MM.1S (cell line): ENCODE measurements around the gene GCSAML.

Experiments
- EZH2 ChIP-seq: fragments of 300-600 bp; sonication (generic); optimal IDR thresholded peaks from 2 replicates; pipeline ENCODE3; 2017; ENCODE audit warnings: low read depth, mild to moderate bottlenecking, antibody characterized with exemption, low read length, mixed read lengths
- TF ChIP-seq, protein P1 (sequence below): fragments of 300-600 bp; sonication (generic); IDR thresholded peaks from 2 replicates; pipeline ENCODE4 v1.5.1; 2016; ENCODE audit warnings: antibody characterized with exemption, low read length, mixed read lengths

DNA sequence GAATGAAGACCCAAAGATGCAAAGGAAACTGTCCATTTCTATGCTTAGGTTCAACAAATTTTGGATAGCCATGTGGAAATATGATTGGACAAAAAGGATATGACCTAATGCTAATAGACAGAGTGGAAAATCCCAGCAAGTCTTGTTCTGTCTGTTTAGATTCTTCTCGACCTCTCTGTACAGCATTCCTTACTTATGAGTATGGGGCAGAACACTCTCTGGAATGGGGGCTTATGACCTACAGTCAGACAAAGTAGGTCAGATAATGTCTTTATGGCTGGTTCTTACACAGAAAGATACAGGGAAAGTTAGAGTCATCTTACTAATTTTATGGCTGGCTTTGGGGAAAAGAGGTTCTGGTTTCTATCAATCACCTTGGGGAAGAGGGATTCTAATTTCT lies 2.8 kb downstream of the GCSAML start:
- TF ChIP-seq, protein P1, sequence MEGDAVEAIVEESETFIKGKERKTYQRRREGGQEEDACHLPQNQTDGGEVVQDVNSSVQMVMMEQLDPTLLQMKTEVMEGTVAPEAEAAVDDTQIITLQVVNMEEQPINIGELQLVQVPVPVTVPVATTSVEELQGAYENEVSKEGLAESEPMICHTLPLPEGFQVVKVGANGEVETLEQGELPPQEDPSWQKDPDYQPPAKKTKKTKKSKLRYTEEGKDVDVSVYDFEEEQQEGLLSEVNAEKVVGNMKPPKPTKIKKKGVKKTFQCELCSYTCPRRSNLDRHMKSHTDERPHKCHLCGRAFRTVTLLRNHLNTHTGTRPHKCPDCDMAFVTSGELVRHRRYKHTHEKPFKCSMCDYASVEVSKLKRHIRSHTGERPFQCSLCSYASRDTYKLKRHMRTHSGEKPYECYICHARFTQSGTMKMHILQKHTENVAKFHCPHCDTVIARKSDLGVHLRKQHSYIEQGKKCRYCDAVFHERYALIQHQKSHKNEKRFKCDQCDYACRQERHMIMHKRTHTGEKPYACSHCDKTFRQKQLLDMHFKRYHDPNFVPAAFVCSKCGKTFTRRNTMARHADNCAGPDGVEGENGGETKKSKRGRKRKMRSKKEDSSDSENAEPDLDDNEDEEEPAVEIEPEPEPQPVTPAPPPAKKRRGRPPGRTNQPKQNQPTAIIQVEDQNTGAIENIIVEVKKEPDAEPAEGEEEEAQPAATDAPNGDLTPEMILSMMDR: no peak
- TF ChIP-seq EZH2: no peak
